Measurements from ENCODE around the gene FARP2. TPM values are rescaled to one million over a fixed set of nuclear protein-coding genes. Genes with fewer than 3 reads are reported as not detected.

Gene FARP2
- total RNA-seq, 4 donors from 2014 or later, result 26.8 to 37.9 (median 30.2) TPM

DNA sequence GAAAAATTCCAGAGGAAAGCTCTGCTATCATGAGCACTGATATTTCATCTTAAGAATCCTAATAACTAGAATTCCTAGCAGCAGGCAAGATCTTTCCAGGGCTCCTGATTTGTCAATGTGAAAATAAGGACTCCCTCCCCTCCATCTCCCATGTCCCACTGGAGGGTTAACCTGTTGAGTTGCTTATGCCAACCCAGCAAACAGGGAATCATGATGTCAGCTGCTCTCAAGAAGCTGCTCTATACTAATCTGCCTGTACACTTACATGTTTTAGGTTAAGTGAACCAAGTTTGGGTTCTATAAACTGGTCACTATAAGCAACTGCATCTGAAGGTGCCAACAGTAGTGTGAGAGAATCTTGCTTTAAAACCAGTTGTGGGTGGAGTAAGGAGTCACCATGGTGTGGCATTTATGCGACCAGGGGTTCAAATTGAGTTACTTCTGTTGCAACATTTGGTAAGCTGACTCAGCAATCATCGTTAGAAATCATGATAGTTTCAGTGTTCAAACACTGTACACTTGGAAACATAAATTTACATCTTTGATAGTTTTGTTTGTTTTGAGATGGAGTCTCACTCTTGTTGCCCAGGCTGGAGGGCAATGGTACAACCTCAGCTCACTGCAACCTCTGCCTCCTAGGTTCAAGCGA, 98.9 kb downstream of the FARP2 start:
- no peak for DNase-seq (ENCODE audit: extremely low spot score)
- Histone ChIP-seq H3K9me3 (no peaks in the 10 kb centered on the region), H3K27me3 (no peaks in the 10 kb centered on the region), H3K27ac (replicated peaks in 1 of 4) (no peak overlapping the region), H3K36me3 (peaks cover 0 to 3% (median 1%) of the 10 kb centered on the region in 4 donors), H3K4me1 (no peaks in the 10 kb centered on the region), H3K4me3 (no peak overlapping the region)
- WGBS, result 89% methylated on average over 3 of the region's 3 CpGs
- no peak for TF ChIP-seq POLR2AphosphoS5 (IDR thresholded peaks at IDR 0.05)
- no peak for TF ChIP-seq EP300 (IDR thresholded peaks at IDR 0.05)
- TF ChIP-seq, protein P1, sequence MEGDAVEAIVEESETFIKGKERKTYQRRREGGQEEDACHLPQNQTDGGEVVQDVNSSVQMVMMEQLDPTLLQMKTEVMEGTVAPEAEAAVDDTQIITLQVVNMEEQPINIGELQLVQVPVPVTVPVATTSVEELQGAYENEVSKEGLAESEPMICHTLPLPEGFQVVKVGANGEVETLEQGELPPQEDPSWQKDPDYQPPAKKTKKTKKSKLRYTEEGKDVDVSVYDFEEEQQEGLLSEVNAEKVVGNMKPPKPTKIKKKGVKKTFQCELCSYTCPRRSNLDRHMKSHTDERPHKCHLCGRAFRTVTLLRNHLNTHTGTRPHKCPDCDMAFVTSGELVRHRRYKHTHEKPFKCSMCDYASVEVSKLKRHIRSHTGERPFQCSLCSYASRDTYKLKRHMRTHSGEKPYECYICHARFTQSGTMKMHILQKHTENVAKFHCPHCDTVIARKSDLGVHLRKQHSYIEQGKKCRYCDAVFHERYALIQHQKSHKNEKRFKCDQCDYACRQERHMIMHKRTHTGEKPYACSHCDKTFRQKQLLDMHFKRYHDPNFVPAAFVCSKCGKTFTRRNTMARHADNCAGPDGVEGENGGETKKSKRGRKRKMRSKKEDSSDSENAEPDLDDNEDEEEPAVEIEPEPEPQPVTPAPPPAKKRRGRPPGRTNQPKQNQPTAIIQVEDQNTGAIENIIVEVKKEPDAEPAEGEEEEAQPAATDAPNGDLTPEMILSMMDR (IDR thresholded peaks at IDR 0.05), result no peak
- no peak for TF ChIP-seq POLR2A (IDR thresholded peaks at IDR 0.05; ENCODE audit: low read depth)
- intact Hi-C loops (cut with DNase I), result no loop called here

DNA sequence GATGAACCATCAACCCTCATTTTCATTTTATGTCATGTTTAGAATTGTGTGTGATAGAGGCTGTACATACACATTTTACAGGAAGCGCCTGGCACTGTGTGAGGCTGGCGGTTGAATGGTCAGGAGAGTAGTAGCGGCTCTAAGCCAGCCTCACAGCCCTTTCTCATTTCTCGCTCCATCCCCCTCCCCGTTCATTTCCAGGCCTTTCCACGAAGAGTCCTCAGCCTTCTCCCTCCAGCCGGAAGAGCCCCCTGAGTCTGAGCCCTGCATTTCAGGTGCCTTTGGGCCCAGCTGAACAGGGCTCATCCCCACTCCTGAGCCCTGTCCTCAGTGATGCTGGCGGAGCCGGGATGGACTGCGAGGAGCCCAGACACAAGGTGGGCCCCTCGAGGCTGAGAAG, 100.5 kb downstream of the FARP2 start:
- Histone ChIP-seq H3K4me3 (no peak overlapping the region), H3K36me3 (peaks cover 0 to 3% (median 0%) of the 10 kb centered on the region in 4 donors), H3K27me3 (no peaks in the 10 kb centered on the region), H3K4me1 (no peaks in the 10 kb centered on the region), H3K9me3 (no peaks in the 10 kb centered on the region), H3K27ac (replicated peaks in 1 of 4) (no peak overlapping the region)
- intact Hi-C loops (cut with DNase I), result no loop called here
- 89% methylated on average over 9 of the region's 11 CpGs for WGBS
- TF ChIP-seq EP300 (IDR thresholded peaks at IDR 0.05) (no peak), POLR2AphosphoS5 (IDR thresholded peaks at IDR 0.05) (no peak), POLR2A (IDR thresholded peaks at IDR 0.05; ENCODE audit: low read depth) (no peak)
- TF ChIP-seq, protein P1 (IDR thresholded peaks at IDR 0.05), result no peak
- no peak for DNase-seq (ENCODE audit: extremely low spot score)

DNA sequence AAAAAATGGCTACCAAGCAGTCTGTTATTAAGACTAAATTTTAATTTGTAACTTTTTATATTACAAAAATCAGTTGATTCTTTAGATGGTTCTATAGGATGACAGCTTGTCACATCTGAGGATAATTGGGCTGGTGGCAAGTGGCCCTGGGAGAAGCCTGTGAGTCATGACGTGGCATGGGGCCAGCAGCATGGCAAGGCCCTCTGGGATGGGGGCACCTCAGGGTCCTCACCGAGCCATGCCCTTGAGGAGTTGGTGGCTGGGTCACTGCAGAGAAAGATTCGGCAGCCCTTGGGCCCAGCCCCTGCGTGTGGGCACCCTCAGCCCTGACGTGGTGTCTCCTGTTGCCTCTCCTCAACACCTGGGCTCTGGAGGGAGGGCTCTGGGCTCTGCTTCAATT, 102.6 kb downstream of the FARP2 start:
- WGBS, result 88% methylated on average over 3 of the region's 5 CpGs
- peaks cover 0 to 14% (median 8%) of the 10 kb centered on the region in 4 donors for H3K36me3 ChIP-seq

DNA sequence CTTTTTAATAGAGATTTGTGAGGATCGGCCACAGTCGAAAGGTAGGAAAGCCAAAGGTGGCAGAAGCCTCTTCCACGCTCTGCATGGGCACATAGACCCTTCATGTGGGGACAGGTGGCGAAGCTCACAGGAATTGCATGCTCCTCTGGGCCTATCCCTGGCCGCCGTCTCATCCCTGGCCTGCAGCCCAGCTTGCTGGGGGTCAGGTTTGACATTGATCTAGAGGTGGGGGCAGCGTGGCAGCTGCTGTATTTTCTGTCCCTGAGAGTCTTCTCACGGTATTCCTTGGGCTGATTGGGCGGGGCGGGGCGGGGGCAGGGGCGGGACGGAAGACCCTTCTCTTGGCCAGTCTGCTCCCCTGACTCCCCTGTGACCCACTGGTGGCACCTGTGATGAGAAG, 103.4 kb downstream of the FARP2 start:
- Histone ChIP-seq H3K27me3 (no peaks in the 10 kb centered on the region), H3K9me3 (no peaks in the 10 kb centered on the region), H3K4me3 (no peak overlapping the region), H3K36me3 (peaks cover 0 to 22% (median 10%) of the 10 kb centered on the region in 4 donors), H3K4me1 (no peaks in the 10 kb centered on the region), H3K27ac (replicated peaks in 1 of 4) (no peak overlapping the region)
- no peak for DNase-seq (ENCODE audit: extremely low spot score)
- WGBS, result 97% methylated on average over 8 of the region's 13 CpGs
- intact Hi-C loops (cut with DNase I), result no loop called here
- TF ChIP-seq POLR2A (IDR thresholded peaks at IDR 0.05; ENCODE audit: low read depth) (no peak), POLR2AphosphoS5 (IDR thresholded peaks at IDR 0.05) (no peak), EP300 (IDR thresholded peaks at IDR 0.05) (no peak)
- TF ChIP-seq, protein P1 (IDR thresholded peaks at IDR 0.05), result no peak

More for the DNA sequence above, 102.6 kb downstream of the FARP2 start:
- Histone ChIP-seq H3K27ac (replicated peaks in 1 of 4) (no peak overlapping the region), H3K27me3 (no peaks in the 10 kb centered on the region), H3K4me3 (no peak overlapping the region), H3K9me3 (no peaks in the 10 kb centered on the region), H3K4me1 (no peaks in the 10 kb centered on the region)
- TF ChIP-seq POLR2AphosphoS5 (IDR thresholded peaks at IDR 0.05), result no peak
- TF ChIP-seq POLR2A (IDR thresholded peaks at IDR 0.05; ENCODE audit: low read depth), result no peak
- TF ChIP-seq, protein P1 (IDR thresholded peaks at IDR 0.05), result no peak
- TF ChIP-seq EP300 (IDR thresholded peaks at IDR 0.05), result no peak
- intact Hi-C loops (cut with DNase I), result no loop called here
- no peak for DNase-seq (ENCODE audit: extremely low spot score)

- no peak overlapping the region for H3K27ac ChIP-seq (replicated peaks in 1 of 4)
- H3K36me3 ChIP-seq, result peaks cover 0 to 32% (median 10%) of the 10 kb centered on the region in 4 donors
- intact Hi-C loops (cut with DNase I), result no loop called here
- H3K27me3 ChIP-seq, result no peaks in the 10 kb centered on the region
- TF ChIP-seq POLR2AphosphoS5 (IDR thresholded peaks at IDR 0.05), result no peak
- TF ChIP-seq, protein P1 (IDR thresholded peaks at IDR 0.05), result no peak
- no peak for TF ChIP-seq POLR2A (IDR thresholded peaks at IDR 0.05; ENCODE audit: low read depth)
- TF ChIP-seq EP300 (IDR thresholded peaks at IDR 0.05), result no peak
- no peak for DNase-seq (ENCODE audit: extremely low spot score)
- no peak overlapping the region for H3K4me3 ChIP-seq
- 81% methylated on average over 3 of the region's 3 CpGs for WGBS
- no peaks in the 10 kb centered on the region for H3K4me1 ChIP-seq
- no peaks in the 10 kb centered on the region for H3K9me3 ChIP-seq
Observed at GRCh38 chr2:241460631-241461030, 104.5 kb downstream of the FARP2 start.

All from esophagus muscularis mucosa (tissue), 4 donors.